Panc1 (cell line): ENCODE data around the gene AVPI1. TPM values are rescaled to one million over a fixed set of nuclear protein-coding genes. Genes with fewer than 3 reads are reported as not detected.

Source experiments
- ATAC-seq: fragments of 200-7000 bp; cut with Tn5 transposase; 2 replicates; pipeline ENCODE4 v1.9.1; 2020; ENCODE audit warnings: mild to moderate bottlenecking, moderate library complexity
- BruUV-seq: library from RNA; stranded (reverse); fragments of 400-500 nt; replicated peaks from 2 replicates; lab custom pipeline; 2021; lab: Mats Ljungman, UMichigan
- CTCF ChIA-PET: fragments of 300-600 bp; sonication (Branson Sonifier 250); formaldehyde crosslinking; loops from one replicate; lab custom pipeline; 2022; ENCODE audit warnings: antibody characterized with exemption; lab: Charles Lee
- POLR2A ChIA-PET: fragments of 300-600 bp; sonication (Branson Sonifier 250); formaldehyde crosslinking; loops from one replicate; lab custom pipeline; 2022; ENCODE audit warnings: antibody characterized with exemption; lab: Charles Lee
- DNase-seq: peaks from one replicate; pipeline ENCODE4 v3.0.0-alpha.2; 2010; ENCODE audit warnings: low read depth, low spot score
- H3K27ac ChIP-seq: 2 replicates; pipeline ENCODE4 v1.5.1; 2011; ENCODE audit warnings: mild to moderate bottlenecking, low read length, inconsistent platforms
- H3K27me3 ChIP-seq: fragments of 200-500 bp; sonication (Bioruptor generic); 2 replicates; pipeline ENCODE4 v1.6.0; 2014; ENCODE audit warnings: low read length, inconsistent platforms; ENCODE audit not compliant: control insufficient read depth, insufficient read depth
- H3K36me3 ChIP-seq: fragments of 200-500 bp; sonication (Bioruptor generic); 2 replicates; pipeline ENCODE4 v1.5.1; 2014; ENCODE audit warnings: inconsistent platforms, mild to moderate bottlenecking, low read length, moderate library complexity; ENCODE audit not compliant: control insufficient read depth, insufficient read depth
- H3K4me1 ChIP-seq: 2 replicates; pipeline ENCODE4 v1.5.1; 2011; ENCODE audit warnings: inconsistent platforms, mild to moderate bottlenecking, low read length, moderate library complexity; ENCODE audit not compliant: control insufficient read depth, insufficient read depth
- H3K4me3 ChIP-seq, 2 experiments: 2 replicates each; pipeline ENCODE4 v1.5.1; 2011 to 2012; ENCODE audit warnings: low read depth in 2 of 2, low read length in 2 of 2, mild to moderate bottlenecking in 2 of 2, inconsistent platforms in 1 of 2, moderate library complexity in 1 of 2
- H3K9me3 ChIP-seq: fragments of 200-500 bp; sonication (Bioruptor generic); 2 replicates; pipeline ENCODE4 v1.5.1; 2014; ENCODE audit warnings: low read depth, mild to moderate bottlenecking, inconsistent platforms, low read length, moderate library complexity; ENCODE audit not compliant: control insufficient read depth, insufficient read depth
- POLR2AphosphoS5 ChIP-seq: IDR thresholded peaks from 2 replicates; pipeline ENCODE4 v1.6.1; 2012; ENCODE audit warnings: mild to moderate bottlenecking, low read depth, low read length, moderate library complexity
- SIN3A ChIP-seq: IDR thresholded peaks from 2 replicates; pipeline ENCODE4 v1.6.1; 2012; ENCODE audit warnings: low read depth, mild to moderate bottlenecking, low read length, moderate library complexity, borderline replicate concordance; ENCODE audit not compliant: insufficient read depth
- TCF7L2 ChIP-seq: IDR thresholded peaks from 2 replicates; pipeline ENCODE4 v1.6.1; 2011; ENCODE audit warnings: mild to moderate bottlenecking, low read depth, low read length, inconsistent platforms
- in situ Hi-C: cut with HindIII; loops from 2 replicates; pipeline ENCODE4 v1.10.0; 2016; ENCODE audit warnings: low sequenced_read_pairs, low pct_unique_long_range_greater_than_20kb
- intact Hi-C: fragments of 100-400 bp; cut with micrococcal nuclease; formaldehyde crosslinking; loops from one replicate; pipeline ENCODE4 v1.10.0; 2022; ENCODE audit not compliant: unreplicated experiment
- total RNA-seq: library from RNA; stranded (reverse); gene quantifications from one replicate; pipeline ENCODE4 v1.2.1, GENCODE V29; 2021; ENCODE audit not compliant: unreplicated experiment
- TF ChIP-seq, protein P1 (sequence below), 2 experiments: IDR thresholded peaks; 2 replicates each; pipeline ENCODE4 v1.6.1; 2011 to 2012; ENCODE audit warnings: low read depth in 2 of 2, control low read depth in 1 of 2, low read length in 1 of 2, mild to moderate bottlenecking in 1 of 2, moderate library complexity in 1 of 2; ENCODE audit not compliant: insufficient read depth in 1 of 2
- TF ChIP-seq, protein P2 (sequence below): fragments of 450-650 bp; IDR thresholded peaks from 2 replicates; pipeline ENCODE4 v1.5.1; 2017; ENCODE audit warnings: mild to moderate bottlenecking

Gene AVPI1
- total RNA-seq, 1 experiment from 2014 or later, result 8.0 TPM

DNA sequence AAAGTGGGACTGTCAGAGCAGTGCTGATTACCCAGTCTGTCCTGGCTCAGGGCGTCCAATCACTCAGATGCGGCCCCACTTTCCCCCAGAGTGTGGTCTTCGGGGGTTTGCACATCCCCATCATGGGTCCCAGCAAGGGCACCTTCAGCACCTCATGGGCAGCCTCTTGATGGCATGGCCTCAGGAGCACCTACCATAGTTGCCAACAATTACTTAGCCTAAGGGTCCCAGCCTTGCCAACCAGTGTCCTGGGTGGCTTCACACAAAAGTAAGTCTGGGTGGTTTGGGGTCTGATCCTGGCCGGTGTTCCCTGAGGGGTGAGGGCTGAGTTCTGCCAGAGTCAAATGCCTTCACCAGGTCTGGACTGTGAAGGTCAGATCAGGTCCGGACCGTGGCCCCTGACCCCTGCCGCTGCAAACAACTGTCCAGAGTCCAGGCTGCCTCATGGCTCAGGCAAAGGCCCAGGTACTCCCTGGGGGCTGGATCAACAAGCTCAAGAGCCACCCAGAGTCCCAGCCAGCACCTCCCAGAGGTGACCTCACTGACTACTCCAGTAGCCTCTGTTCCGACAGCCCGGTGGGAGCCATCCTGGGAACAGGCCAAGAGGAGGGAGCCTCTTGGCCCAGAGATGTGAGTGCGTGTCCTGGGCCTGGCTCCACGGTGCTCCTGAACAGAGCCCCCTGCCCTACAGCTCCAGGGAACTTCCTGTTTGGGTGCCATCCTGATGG lies 20.3 kb upstream of the AVPI1 start:
- H3K4me3 ChIP-seq, result no peak overlapping the region
- no peaks in the 10 kb centered on the region for H3K27me3 ChIP-seq
- in situ Hi-C loops, result no loop called here
- ChIA-PET CTCF (interaction anchor here (0.6 to 0.7 kb wide), 3 partner anchors 24 to 333 kb away, joined by 3 to 4 read pairs (median 3); no protein-coding TSS in a partner anchor), POLR2A (no interaction called here)
- no peak overlapping the region for H3K27ac ChIP-seq
- H3K36me3 ChIP-seq, result no peaks in the 10 kb centered on the region
- no peak for TF ChIP-seq POLR2AphosphoS5
- TF ChIP-seq, protein P1, sequence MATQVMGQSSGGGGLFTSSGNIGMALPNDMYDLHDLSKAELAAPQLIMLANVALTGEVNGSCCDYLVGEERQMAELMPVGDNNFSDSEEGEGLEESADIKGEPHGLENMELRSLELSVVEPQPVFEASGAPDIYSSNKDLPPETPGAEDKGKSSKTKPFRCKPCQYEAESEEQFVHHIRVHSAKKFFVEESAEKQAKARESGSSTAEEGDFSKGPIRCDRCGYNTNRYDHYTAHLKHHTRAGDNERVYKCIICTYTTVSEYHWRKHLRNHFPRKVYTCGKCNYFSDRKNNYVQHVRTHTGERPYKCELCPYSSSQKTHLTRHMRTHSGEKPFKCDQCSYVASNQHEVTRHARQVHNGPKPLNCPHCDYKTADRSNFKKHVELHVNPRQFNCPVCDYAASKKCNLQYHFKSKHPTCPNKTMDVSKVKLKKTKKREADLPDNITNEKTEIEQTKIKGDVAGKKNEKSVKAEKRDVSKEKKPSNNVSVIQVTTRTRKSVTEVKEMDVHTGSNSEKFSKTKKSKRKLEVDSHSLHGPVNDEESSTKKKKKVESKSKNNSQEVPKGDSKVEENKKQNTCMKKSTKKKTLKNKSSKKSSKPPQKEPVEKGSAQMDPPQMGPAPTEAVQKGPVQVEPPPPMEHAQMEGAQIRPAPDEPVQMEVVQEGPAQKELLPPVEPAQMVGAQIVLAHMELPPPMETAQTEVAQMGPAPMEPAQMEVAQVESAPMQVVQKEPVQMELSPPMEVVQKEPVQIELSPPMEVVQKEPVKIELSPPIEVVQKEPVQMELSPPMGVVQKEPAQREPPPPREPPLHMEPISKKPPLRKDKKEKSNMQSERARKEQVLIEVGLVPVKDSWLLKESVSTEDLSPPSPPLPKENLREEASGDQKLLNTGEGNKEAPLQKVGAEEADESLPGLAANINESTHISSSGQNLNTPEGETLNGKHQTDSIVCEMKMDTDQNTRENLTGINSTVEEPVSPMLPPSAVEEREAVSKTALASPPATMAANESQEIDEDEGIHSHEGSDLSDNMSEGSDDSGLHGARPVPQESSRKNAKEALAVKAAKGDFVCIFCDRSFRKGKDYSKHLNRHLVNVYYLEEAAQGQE (IDR thresholded peaks at IDR 0.05; ENCODE audit: insufficient read depth in 1 of 2, low read depth in 2 of 2, low read length in 1 of 2), result no peak
- no peak for TF ChIP-seq SIN3A
- TF ChIP-seq, protein P2, sequence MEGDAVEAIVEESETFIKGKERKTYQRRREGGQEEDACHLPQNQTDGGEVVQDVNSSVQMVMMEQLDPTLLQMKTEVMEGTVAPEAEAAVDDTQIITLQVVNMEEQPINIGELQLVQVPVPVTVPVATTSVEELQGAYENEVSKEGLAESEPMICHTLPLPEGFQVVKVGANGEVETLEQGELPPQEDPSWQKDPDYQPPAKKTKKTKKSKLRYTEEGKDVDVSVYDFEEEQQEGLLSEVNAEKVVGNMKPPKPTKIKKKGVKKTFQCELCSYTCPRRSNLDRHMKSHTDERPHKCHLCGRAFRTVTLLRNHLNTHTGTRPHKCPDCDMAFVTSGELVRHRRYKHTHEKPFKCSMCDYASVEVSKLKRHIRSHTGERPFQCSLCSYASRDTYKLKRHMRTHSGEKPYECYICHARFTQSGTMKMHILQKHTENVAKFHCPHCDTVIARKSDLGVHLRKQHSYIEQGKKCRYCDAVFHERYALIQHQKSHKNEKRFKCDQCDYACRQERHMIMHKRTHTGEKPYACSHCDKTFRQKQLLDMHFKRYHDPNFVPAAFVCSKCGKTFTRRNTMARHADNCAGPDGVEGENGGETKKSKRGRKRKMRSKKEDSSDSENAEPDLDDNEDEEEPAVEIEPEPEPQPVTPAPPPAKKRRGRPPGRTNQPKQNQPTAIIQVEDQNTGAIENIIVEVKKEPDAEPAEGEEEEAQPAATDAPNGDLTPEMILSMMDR, result no peak
- no peak for TF ChIP-seq TCF7L2
- DNase-seq (no peak), ATAC-seq (peak; percentile 12; the same call in 1 of the 2 replicates)
- intact Hi-C loops, result no loop called here
- no peaks in the 10 kb centered on the region for H3K9me3 ChIP-seq
- no peaks in the 10 kb centered on the region for H3K4me1 ChIP-seq
- no TSS peak for BruUV-seq

DNA sequence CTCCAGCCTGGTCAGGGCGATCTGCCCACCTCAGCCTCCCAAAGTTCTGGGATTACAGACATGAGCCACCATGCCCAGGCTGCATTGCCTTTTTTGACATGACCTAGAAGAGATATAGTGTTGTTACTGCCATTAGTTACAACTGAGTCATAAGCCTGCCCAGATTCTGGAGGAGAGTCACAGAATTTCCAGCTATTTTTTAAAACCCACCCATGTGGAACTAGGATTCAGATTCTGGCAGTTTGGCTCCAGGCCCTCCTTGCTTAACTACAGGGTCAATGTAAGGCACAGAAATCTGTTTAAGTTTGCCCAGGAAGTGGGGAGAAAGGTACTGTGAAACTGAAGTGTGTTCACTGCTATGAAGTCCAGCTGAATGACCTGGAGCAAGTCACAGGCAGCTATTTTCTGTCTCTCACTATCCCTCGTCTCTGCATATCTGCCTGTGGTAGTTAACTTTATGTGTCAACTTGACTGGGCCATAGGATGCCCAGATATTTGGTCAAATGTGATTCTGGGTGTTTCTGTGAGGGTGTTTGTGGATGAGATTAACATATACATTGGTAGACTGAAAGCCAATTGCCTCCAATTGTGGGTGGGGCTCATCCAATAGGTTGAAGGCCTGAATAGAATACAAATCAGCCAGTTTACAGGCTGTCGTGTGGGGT lies 18.1 kb upstream of the AVPI1 start:
- Histone ChIP-seq H3K36me3 (no peaks in the 10 kb centered on the region), H3K4me1 (no peaks in the 10 kb centered on the region), H3K27ac (no peak overlapping the region), H3K9me3 (no peaks in the 10 kb centered on the region), H3K27me3 (no peaks in the 10 kb centered on the region), H3K4me3 (no peak overlapping the region)
- intact Hi-C loops (no loop called here), in situ Hi-C loops (no loop called here)
- DNase-seq (no peak), ATAC-seq (no peak)
- CTCF ChIA-PET, result no interaction called here
- POLR2A ChIA-PET, result no interaction called here
- BruUV-seq, result no TSS peak
- no peak for TF ChIP-seq POLR2AphosphoS5
- TF ChIP-seq, protein P2, result no peak
- TF ChIP-seq, protein P1 (IDR thresholded peaks at IDR 0.05; ENCODE audit: insufficient read depth in 1 of 2, low read depth in 2 of 2, low read length in 1 of 2), result no peak
- TF ChIP-seq SIN3A, result no peak
- no peak for TF ChIP-seq TCF7L2
